Mononuclear cell (primary cell): ENCODE data around the gene TAT. TPM values are rescaled to one million over a fixed set of nuclear protein-coding genes. Genes with fewer than 3 reads are reported as not detected.
"Not testable (repeated sequence)": the region's sequence is repeated elsewhere in the genome, so short reads cannot be mapped to it uniquely, and the experiment has no call there.

Source experiments
- H3K27me3 ChIP-seq: 2 replicates; pipeline ENCODE4 v1.6.0; 2011; ENCODE audit warnings: low read length, control low read depth; ENCODE audit not compliant: insufficient read depth
- H3K4me1 ChIP-seq: 2 replicates; pipeline ENCODE4 v1.5.1; 2011; ENCODE audit warnings: mild to moderate bottlenecking, low read length, control low read depth; ENCODE audit not compliant: insufficient read depth
- H3K4me3 ChIP-seq: 2 replicates; pipeline ENCODE4 v1.5.1; 2011; ENCODE audit warnings: mild to moderate bottlenecking, low read length, moderate library complexity
- H3K9me3 ChIP-seq: 2 replicates; pipeline ENCODE4 v1.5.1; 2011; ENCODE audit warnings: low read depth, mild to moderate bottlenecking, control low read depth, low read length
- total RNA-seq: library from RNA; depleted of rRNA; stranded (reverse); fragments of >200 nt; gene quantifications from one replicate; pipeline ENCODE4 v1.2.3, GENCODE V29; 2012

TAT gene
- total RNA-seq, 1 donor: not detected

- no peaks in the 10 kb centered on the region for H3K9me3 ChIP-seq
- H3K27me3 ChIP-seq: no peaks in the 10 kb centered on the region
- peaks cover 27% of the 10 kb centered on the region for H3K4me1 ChIP-seq
- H3K4me3 ChIP-seq: no peak overlapping the region
These were observed 10.8 kb downstream of the TAT start for GRCh38 chr16:71565812-71566700.

GRCh38 chr16:71564335-71564967 lies 12.4 kb downstream of the TAT start:
- peaks cover 27% of the 10 kb centered on the region for H3K4me1 ChIP-seq
- no peaks in the 10 kb centered on the region for H3K27me3 ChIP-seq
- H3K4me3 ChIP-seq: peak overlapping the region; percentile 43

GRCh38 chr16:71562552-71562951 lies 14.3 kb downstream of the TAT start:
- no peaks in the 10 kb centered on the region for H3K9me3 ChIP-seq

More at GRCh38 chr16:71564335-71564967, 12.4 kb downstream of the TAT start:
- H3K9me3 ChIP-seq: no peaks in the 10 kb centered on the region

GRCh38 chr16:71561886-71562285 lies 15.0 kb downstream of the TAT start:
- not testable (repeated sequence) for H3K4me3 ChIP-seq, H3K27me3 ChIP-seq, H3K9me3 ChIP-seq
- peaks cover 27% of the 10 kb centered on the region for H3K4me1 ChIP-seq

More at GRCh38 chr16:71562552-71562951, 14.3 kb downstream of the TAT start:
- Histone ChIP-seq H3K4me1 (peaks cover 27% of the 10 kb centered on the region), H3K27me3 (no peaks in the 10 kb centered on the region), H3K4me3 (no peak overlapping the region)

- Histone ChIP-seq H3K27me3 (no peaks in the 10 kb centered on the region), H3K9me3 (no peaks in the 10 kb centered on the region), H3K4me1 (peaks cover 18% of the 10 kb centered on the region), H3K4me3 (no peak overlapping the region)
These were observed 17.0 kb downstream of the TAT start for GRCh38 chr16:71559855-71560254.

- Histone ChIP-seq H3K27me3 (no peaks in the 10 kb centered on the region), H3K4me1 (peaks cover 7% of the 10 kb centered on the region), H3K4me3 (no peak overlapping the region), H3K9me3 (no peaks in the 10 kb centered on the region)
These were observed 18.8 kb downstream of the TAT start for GRCh38 chr16:71557954-71558582.

- Histone ChIP-seq H3K9me3 (no peaks in the 10 kb centered on the region), H3K27me3 (no peaks in the 10 kb centered on the region), H3K4me3 (no peak overlapping the region), H3K4me1 (peaks cover 7% of the 10 kb centered on the region)
These were observed 19.6 kb downstream of the TAT start for GRCh38 chr16:71557299-71557698.

GRCh38 chr16:71555230-71555891 lies 21.5 kb downstream of the TAT start:
- no peaks in the 10 kb centered on the region for H3K9me3 ChIP-seq
- H3K27me3 ChIP-seq: peaks cover 1% of the 10 kb centered on the region
- peaks cover 7% of the 10 kb centered on the region for H3K4me1 ChIP-seq
- no peak overlapping the region for H3K4me3 ChIP-seq

GRCh38 chr16:71552698-71553503 lies 24.0 kb downstream of the TAT start:
- Histone ChIP-seq H3K27me3 (peaks cover 4% of the 10 kb centered on the region), H3K9me3 (no peaks in the 10 kb centered on the region), H3K4me3 (no peak overlapping the region), H3K4me1 (peaks cover 7% of the 10 kb centered on the region)

GRCh38 chr16:71547168-71547567 lies 29.7 kb downstream of the TAT start:
- no peak overlapping the region for H3K4me3 ChIP-seq
- no peaks in the 10 kb centered on the region for H3K4me1 ChIP-seq
- peaks cover 10% of the 10 kb centered on the region for H3K27me3 ChIP-seq
- no peaks in the 10 kb centered on the region for H3K9me3 ChIP-seq

GRCh38 chr16:71542377-71542776 lies 34.5 kb downstream of the TAT start:
- no peaks in the 10 kb centered on the region for H3K4me1 ChIP-seq
- no peak overlapping the region for H3K4me3 ChIP-seq
- peaks cover 2% of the 10 kb centered on the region for H3K27me3 ChIP-seq
- no peaks in the 10 kb centered on the region for H3K9me3 ChIP-seq

GRCh38 chr16:71537643-71538042 lies 39.2 kb downstream of the TAT start:
- H3K4me3 ChIP-seq: no peak overlapping the region
- H3K4me1 ChIP-seq: no peaks in the 10 kb centered on the region
- no peaks in the 10 kb centered on the region for H3K27me3 ChIP-seq
- no peaks in the 10 kb centered on the region for H3K9me3 ChIP-seq

GRCh38 chr16:71536752-71537499 lies 40.0 kb downstream of the TAT start:
- no peaks in the 10 kb centered on the region for H3K9me3 ChIP-seq
- H3K4me3 ChIP-seq: no peak overlapping the region
- no peaks in the 10 kb centered on the region for H3K4me1 ChIP-seq

GRCh38 chr16:71532366-71532765 lies 44.5 kb downstream of the TAT start:
- H3K27me3 ChIP-seq: no peaks in the 10 kb centered on the region
- no peak overlapping the region for H3K4me3 ChIP-seq
- no peaks in the 10 kb centered on the region for H3K9me3 ChIP-seq
- no peaks in the 10 kb centered on the region for H3K4me1 ChIP-seq

More at GRCh38 chr16:71536752-71537499, 40.0 kb downstream of the TAT start:
- no peaks in the 10 kb centered on the region for H3K27me3 ChIP-seq
